Germinal center (tissue), 1 donor: ENCODE data around the gene WDR62.
A peak's percentile ranks its signal among the peaks of the same experiment; 100 is the strongest.

Source experiments
- DNase-seq: peaks from one replicate; pipeline ENCODE4 v3.0.0; 2012; ENCODE audit warnings: mixed read lengths, low spot score

Gene WDR62

GRCh38 chr19:36081894-36082293, 27.2 kb downstream of the WDR62 start:
- no peak for DNase-seq

DNA sequence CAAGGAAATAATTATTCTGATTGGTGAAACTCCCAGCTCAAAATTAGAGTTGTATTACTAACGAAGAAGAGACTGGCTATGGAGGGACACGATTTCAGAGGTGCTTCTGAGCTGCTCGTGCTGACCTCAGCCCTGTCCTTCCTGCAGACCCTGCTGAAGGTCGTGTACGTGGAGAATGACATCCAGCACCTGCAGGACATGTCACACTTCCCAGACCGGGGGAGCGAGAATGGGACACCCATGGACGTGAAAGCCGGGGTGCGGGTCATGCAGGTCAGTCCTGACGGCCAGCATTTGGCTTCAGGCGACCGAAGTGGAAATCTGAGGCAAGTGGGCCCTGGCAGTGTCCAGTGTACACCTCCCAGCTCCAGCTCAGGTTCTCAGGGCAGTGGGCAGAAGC, 28.2 kb downstream of the WDR62 start:
- DNase-seq, result no peak

DNA sequence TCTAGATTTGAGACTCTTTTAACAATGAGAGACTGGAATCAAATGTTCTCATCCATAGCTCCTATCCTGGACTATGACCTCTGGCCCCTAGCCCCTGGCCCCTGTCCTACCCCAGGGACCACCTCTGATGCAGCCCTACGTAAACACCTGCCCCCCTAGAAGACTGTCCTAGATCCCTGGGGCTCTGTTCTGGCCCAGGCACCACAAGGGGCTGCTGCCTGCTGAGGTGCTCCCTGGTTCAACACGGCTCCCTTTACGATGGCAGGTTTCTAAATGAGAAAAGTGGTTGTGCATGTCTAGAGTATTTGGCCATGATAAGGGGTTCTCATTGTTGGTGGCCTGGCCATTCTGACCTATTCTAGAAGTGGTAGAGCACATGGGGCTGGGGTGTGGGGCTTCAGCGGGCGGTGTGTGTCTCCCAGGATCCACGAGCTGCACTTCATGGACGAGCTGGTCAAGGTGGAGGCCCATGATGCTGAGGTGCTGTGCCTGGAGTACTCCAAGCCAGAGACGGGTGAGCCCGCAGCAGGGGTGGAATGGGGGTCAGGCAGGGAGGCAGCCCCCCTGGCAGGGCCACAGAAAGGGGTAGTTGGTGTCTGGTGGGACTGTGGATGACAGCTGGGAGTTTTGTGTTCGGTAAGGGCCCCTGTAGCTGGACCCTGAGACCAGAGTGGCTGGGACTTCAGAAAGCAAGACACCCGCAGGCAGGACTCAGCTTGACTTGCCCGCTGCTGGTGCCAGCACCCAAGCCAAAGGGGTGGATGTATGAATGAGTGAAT, 29.7 kb downstream of the WDR62 start:
- DNase-seq, result no peak

DNA sequence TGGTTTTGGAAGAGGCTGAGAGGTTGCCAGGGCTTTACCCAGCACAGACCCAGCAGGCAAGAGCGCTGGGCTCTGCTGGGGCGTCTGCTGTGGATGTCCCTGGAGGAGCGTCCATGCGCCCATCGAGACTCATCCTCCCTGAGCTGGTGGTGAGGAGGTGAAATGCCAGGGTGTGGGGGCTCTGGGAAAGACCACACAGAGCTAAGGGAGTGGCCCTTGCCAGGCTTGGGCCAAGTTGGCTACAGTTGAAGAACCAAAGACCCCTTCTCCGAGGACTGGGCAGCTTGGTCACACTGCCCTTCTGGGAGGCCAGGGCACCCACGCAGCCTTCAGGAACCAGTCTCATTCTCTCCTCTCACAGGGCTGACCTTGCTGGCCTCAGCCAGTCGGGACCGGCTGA, 31.6 kb downstream of the WDR62 start:
- DNase-seq, result no peak

DNA sequence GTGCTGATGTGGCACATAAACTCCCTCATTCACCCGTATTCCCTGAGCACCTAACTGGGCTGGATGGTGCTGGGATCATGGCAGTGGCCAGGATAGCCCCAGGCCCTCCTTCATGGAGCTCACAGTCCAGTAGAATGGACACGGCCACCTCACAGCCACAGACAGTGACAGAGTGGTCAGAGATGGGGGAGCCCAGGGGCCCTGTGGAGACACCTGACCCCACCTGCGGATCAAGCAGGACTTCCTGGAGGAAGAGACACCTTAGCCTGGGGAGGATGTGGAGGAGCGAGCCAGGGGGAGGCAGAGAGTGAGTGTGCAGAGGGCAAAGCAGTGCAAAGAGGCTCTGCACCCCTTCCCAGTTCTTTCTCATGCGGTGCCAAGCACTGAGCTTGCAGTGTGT, 35.1 kb downstream of the WDR62 start:
- no peak for DNase-seq

- no peak for DNase-seq
Observed at GRCh38 chr19:36090910-36091695, 36.4 kb downstream of the WDR62 start.

DNA sequence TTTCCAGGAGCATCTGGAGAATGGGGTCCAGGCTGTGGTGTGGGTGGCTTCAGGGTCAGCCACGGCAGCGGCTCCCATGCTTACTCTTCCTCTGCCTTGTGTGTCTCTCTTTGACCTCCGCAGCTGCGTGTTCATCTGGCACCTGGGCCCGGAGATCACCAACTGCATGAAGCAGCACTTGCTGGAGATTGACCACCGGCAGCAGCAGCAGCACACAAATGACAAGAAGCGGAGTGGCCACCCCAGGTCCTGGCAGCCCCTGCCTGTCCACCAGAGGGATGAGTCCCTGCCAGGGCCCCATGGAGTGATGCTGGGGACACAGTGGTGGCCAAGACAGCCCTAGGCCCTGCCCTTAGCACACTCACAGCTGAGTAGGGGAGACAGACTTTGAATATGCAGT, 37.9 kb downstream of the WDR62 start:
- DNase-seq, result no peak

GRCh38 chr19:36093146-36093662, 38.5 kb downstream of the WDR62 start:
- DNase-seq, result no peak

DNA sequence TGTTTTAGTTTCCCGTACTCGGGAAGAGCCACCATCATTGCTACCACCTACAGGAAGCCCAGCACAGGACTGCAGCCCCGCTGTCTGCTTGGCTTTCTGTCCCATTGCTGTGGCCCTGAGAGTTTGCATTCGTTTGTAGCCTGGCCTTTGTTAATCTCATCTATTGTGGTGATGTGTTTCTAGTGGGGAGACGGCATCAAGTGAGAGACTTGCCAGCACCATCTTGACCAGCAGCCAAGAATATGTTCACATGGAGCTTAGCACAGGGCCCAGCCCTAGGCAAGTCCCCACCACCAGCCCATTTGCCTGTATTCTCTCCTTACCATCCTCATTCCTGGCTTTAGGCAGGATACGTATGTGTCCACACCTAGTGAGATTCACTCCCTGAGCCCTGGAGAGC, 39.0 kb downstream of the WDR62 start:
- DNase-seq, result no peak

DNA sequence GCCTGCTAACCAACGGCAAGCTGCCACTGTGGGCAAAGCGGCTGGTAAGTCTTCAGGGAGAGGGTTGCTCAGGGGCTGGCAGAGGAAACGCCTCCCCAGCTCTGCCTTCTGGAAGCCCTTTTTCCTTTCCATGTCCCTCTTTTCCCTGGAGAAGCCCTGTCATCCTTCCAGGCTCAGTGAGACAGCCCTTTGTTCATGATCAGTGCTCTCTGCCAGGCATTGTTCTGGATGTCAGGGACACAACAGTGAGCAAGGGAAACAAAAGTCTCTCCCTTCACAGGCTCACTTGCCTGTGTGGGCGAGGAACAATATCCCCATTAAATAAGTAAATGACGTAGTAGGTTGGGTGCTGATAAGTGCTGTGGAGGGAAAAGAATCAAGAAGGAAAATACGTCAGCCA, 42.3 kb downstream of the WDR62 start:
- DNase-seq, result no peak

- DNase-seq, result no peak
Observed at GRCh38 chr19:36099166-36099785, 44.6 kb downstream of the WDR62 start.

GRCh38 chr19:36100476-36100875, 45.8 kb downstream of the WDR62 start:
- no peak for DNase-seq

GRCh38 chr19:36101550-36102327, 47.0 kb downstream of the WDR62 start:
- DNase-seq, result no peak

GRCh38 chr19:36103040-36103626, 48.4 kb downstream of the WDR62 start:
- no peak for DNase-seq

DNA sequence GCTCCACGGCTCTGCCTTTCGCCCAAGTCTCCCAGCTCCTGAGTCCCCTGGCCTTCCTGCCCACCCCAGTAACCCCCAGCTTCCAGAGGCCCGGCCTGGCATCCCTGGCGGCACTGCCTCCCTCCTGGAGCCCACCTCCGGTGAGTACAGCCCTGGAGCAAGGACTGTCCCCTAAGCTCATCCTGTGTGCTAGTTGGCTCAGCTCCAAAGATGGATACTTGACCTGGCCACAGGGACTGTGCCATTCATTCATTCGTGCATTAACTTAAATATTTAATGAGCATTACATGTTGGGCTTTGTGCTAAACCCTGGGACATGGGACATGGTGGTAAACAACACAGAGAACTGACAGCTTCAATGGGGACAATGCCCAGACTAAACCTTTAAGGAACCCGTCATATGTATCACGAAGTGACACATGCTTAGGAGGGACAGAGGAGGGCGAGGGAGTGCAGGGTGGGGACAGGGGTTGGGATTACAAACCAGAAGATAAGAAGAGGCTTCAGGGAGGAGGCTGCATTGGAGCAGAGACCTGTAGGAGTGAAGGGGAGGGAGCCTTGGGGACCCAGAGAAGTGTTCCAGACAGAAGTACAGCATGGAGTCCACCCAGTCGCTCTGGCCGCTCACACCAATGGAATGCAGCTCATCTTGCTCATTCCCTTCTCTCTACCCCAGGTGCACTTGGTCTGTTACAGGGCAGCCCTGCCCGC, 49.3 kb downstream of the WDR62 start:
- DNase-seq, result no peak

DNA sequence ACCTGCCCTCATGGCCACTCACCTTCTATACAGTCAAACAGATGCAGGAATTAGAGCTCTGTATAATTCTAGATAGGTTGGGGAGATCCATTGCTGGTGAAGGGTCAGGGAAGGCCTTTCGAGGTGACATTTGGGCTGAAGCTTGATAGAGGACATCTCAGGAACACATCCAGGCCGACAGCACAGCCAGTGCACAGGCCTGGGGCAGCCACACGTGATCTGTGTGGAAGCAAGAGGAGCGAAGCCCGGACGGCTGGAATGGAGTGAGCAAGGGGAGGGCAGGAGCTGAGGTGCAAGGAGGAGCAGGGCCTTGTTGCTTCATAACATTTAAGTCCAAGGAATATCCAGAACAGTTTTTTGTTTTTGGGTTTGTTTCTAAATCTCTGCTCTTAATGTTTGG, 51.7 kb downstream of the WDR62 start:
- DNase-seq, result no peak

DNA sequence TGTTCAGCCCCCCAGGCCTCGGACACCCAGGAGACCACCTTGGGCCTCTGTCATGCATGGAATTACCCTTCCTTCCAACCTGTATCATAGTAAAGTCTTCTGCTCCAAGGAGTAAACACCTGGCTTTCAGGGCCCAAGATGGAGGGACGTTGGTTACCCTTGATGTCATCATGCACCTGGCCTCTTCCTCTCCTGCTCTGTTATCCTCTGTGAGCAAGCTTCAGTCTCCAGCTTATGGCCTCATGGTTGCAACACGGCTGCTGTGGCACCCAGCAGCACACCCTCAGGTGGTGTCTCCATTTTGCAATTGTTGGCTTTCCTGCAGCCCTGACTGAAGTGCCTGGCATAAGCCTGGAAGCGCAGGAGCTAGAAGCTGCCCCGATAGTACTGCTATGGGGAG, 52.3 kb downstream of the WDR62 start:
- no peak for DNase-seq

- no peak for DNase-seq
Observed at GRCh38 chr19:36108684-36109083, 54.0 kb downstream of the WDR62 start.

DNA sequence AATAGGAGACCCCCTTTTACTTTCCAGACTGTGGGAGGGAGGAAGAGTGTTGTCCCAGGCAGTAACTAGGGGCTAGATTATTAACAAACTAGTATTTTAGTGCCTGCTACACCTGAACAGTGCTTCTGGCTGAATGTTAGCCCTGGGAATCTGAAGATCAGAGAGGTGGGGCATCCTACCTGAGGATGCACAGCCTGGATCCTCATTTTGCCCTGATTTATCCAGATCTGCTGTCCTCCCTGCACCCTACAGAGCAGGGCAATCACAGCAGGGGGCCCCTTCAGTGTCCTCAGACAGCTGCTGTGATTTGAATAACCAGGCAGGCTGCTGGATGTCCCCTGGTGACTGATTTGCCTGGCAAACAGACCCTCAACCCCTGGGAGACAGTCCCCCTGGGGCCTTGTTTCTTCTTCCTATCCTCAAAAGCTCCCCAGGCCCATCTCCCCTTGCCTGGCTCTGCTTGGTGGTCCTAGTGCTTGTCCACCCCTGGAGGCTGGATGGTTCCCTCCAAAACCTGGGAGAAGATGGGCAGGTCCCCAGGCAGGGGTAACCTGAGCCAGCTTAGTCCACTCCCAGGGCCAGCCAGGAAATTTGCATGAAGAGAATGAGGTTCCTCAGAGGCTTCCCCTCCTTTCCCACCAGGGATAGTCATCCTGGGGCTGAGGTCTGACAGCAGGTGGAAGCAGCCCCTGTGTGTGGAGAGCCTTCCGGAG, 55.9 kb downstream of the WDR62 start, which contains the start of gene OVOL3:
Gene OVOL3 (plus strand): TSS at position 657 of the 713 bp plus-strand sequence. CDS start 60 bp downstream, outside the sequence.
- peak; percentile 53 for DNase-seq

- no peak for DNase-seq
Observed at GRCh38 chr19:36111200-36111539, 56.5 kb downstream of the WDR62 start.
